22Rv1 (cell line): ENCODE results near the gene RPS28.

ENCODE experiments used
- CTCF ChIP-seq: fragments of 450-650 bp; IDR thresholded peaks from 2 replicates; pipeline ENCODE4 v1.5.1; 2017; ENCODE audit warnings: mild to moderate bottlenecking
- ZFX ChIP-seq: fragments of 450-650 bp; IDR thresholded peaks from 2 replicates; pipeline ENCODE4 v1.6.1; 2017; ENCODE audit warnings: antibody characterized with exemption, borderline replicate concordance

GRCh38 chr19:8331263-8331845 lies 10.1 kb downstream of the RPS28 start:
- TF ChIP-seq CTCF (no peak), ZFX (no peak)
